ENCODE results near the gene CLEC6A. TPM values are rescaled to one million over a fixed set of nuclear protein-coding genes. Genes with fewer than 3 reads are reported as not detected.
"Not testable (repeated sequence)": the region's sequence is repeated elsewhere in the genome, so short reads cannot be mapped to it uniquely, and the experiment has no call there.

CLEC6A gene
- total RNA-seq, 1 donor from 2014 or later = not detected

DNA sequence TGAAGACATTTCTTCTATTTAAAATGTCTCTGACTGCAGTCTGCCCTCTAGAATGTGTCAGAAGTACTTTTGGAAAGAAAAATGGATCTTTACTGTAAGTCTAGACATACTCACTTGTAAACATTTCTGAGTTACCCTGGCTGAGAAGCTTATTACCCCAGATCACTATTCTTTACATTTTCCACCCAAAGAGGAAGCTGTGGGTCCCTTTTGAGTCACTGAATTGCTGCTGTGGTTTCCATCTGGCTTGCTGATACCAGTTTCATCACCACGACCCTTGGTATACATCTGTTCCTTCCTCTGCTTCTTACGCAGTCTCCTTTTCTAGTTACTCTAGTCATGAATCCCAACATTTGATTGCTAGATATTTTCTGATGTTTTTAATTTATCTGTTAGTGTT, 37.3 kb downstream of the CLEC6A start:
- DNase-seq (ENCODE audit: low spot score) = no peak

- not testable (repeated sequence) for DNase-seq (ENCODE audit: low spot score)
Measured at GRCh38 chr12:8495671-8496070, 39.9 kb downstream of the CLEC6A start.

- DNase-seq (ENCODE audit: low spot score) = not testable (repeated sequence)
Measured at GRCh38 chr12:8496074-8496473, 40.3 kb downstream of the CLEC6A start.

- no peak for DNase-seq (ENCODE audit: low spot score)
Measured at GRCh38 chr12:8499616-8500015, 43.9 kb downstream of the CLEC6A start.

- no peak for DNase-seq (ENCODE audit: low spot score)
Measured at GRCh38 chr12:8501720-8502119, 46.0 kb downstream of the CLEC6A start.

DNA sequence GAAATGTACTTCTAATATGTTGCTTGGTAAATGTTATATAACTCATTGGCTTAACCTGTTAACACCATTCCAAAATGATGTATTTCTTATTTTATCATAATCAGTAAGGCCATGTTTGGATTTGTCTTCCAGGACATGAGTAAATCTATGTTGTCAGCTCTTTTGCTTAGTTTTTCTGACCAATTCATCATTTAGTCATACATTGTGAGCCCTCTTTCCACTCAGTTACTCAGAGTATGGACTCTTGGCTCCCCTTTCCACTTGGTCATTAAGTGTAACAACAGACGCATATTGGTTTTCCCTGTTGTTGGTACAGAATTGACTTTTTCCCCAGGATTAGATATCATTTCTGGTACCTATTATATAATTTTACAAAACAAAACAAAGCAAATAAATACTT, 48.6 kb downstream of the CLEC6A start:
- no peak for DNase-seq (ENCODE audit: low spot score)

DNA sequence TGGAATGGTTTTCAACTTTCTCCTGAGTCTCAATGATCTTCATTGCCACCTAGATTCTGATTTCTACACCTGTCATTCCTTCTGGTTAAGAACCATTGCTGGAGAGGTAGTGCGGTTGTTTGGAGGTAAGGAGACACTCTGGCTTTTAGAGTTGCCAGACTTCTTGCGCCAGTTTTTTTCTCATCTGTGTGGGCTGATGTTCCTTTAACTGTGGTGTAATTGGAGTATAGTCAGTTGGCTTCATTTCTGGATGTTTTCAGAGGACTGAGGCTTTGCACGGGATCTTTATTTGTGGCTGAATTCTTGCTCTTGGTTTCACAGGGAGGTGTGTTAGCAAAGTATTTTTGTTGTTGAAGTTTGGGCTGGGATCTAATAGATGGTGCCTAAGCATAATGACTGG, 51.8 kb downstream of the CLEC6A start:
- no peak for DNase-seq (ENCODE audit: low spot score)

GRCh38 chr12:8508223-8508622, 52.5 kb downstream of the CLEC6A start:
- no peak for DNase-seq (ENCODE audit: low spot score)

DNA sequence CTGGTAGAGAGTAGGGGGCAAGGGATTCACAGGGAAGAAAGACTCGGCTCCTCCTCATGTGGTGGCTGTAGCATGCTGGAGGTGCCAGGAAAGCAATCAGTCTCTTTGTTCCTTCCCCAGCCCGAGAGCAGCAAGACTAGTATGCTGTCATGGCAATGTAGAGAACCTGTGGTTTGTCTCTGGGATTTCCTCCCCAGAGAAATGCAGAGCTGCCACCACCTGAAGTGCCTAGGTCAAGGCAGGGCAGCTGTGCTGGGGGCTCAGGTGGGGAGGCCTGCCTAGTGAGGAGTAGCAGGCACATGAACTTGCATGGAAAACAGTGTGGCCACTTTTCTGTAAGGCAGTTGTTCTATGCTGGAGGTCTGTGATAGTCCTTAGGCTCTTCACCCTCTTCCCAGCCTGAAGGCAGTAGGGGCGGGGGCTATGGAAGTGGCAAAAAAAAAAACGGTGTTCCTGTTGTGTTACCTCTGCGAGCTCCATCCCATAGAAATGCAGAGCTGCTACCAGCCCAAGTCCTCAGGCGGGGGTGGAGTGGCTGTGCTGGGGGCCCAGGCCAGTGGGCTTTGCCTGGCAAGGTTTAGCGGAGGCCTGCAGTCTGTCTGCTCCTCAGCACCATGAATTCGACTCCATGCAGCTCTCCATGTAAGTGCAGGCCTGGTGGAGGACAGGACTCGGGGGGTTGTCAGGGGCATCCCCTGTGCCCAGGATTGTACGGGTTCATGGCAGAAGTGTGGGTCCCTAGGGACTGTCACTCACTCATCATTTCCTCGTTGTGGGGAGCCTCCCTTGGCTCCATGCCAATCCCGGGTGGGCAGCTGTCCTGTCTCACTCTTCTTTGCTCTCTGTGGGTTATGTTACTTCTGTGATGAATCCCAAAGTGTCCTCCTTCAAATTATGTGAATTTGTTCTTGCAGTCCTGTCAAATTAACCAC, 53.4 kb downstream of the CLEC6A start:
- no peak for DNase-seq (ENCODE audit: low spot score)

- DNase-seq (ENCODE audit: low spot score) = no peak
Measured at GRCh38 chr12:8513256-8513655, 57.5 kb downstream of the CLEC6A start, which contains the start of gene CLEC4D. Gene CLEC4D (plus strand): TSS chr12:8513503. CDS start chr12:8513733, 230 bp downstream.

GRCh38 chr12:8517971-8518370, 62.2 kb downstream of the CLEC6A start:
- no peak for DNase-seq (ENCODE audit: low spot score)

GRCh38 chr12:8519171-8519570, 63.4 kb downstream of the CLEC6A start:
- DNase-seq (ENCODE audit: low spot score) = no peak

GRCh38 chr12:8527250-8528130, 71.7 kb downstream of the CLEC6A start:
- no peak for DNase-seq (ENCODE audit: low spot score)

Other genes with a start within 250 kb of the CLEC6A start
- gene FAM90A1, start 228.3 kb upstream of the CLEC6A start, total RNA-seq = 0.48 TPM
- gene CLEC4D, start 57.5 kb downstream of the CLEC6A start, total RNA-seq = 4.8 TPM
- gene CLEC4E, start 84.9 kb downstream of the CLEC6A start, total RNA-seq = 11.3 TPM
- gene AICDA, start 156.9 kb downstream of the CLEC6A start, total RNA-seq = not detected
- 147 TPM for gene MFAP5, start 206.9 kb downstream of the CLEC6A start, total RNA-seq
- 40.7 TPM for gene RIMKLB, start 242.0 kb downstream of the CLEC6A start, total RNA-seq

All from mesenteric fat pad (tissue), 1 donor.